ENCODE measurements around the gene IFNL1. TPM values are rescaled to one million over a fixed set of nuclear protein-coding genes. Genes with fewer than 3 reads are reported as not detected.

Gene IFNL1
- total RNA-seq, 4 donors from 2014 or later = not detected

GRCh38 chr19:39319098-39319891, 23.1 kb downstream of the IFNL1 start:
- DNase-seq = no peak
- no peaks in the 10 kb centered on the region for H3K9me3 ChIP-seq
- no peak for TF ChIP-seq POLR2A (IDR thresholded peaks at IDR 0.05)
- TF ChIP-seq, protein P1, sequence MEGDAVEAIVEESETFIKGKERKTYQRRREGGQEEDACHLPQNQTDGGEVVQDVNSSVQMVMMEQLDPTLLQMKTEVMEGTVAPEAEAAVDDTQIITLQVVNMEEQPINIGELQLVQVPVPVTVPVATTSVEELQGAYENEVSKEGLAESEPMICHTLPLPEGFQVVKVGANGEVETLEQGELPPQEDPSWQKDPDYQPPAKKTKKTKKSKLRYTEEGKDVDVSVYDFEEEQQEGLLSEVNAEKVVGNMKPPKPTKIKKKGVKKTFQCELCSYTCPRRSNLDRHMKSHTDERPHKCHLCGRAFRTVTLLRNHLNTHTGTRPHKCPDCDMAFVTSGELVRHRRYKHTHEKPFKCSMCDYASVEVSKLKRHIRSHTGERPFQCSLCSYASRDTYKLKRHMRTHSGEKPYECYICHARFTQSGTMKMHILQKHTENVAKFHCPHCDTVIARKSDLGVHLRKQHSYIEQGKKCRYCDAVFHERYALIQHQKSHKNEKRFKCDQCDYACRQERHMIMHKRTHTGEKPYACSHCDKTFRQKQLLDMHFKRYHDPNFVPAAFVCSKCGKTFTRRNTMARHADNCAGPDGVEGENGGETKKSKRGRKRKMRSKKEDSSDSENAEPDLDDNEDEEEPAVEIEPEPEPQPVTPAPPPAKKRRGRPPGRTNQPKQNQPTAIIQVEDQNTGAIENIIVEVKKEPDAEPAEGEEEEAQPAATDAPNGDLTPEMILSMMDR (IDR thresholded peaks at IDR 0.05) = no peak
- no peaks in the 10 kb centered on the region for H3K36me3 ChIP-seq
- no peaks in the 10 kb centered on the region for H3K4me1 ChIP-seq
- H3K27ac ChIP-seq = no peak overlapping the region
- intact Hi-C loops (cut with DNase I; ENCODE audit: low total_unique reads) = no loop called here
- no peaks in the 10 kb centered on the region for H3K27me3 ChIP-seq
- H3K4me3 ChIP-seq = no peak overlapping the region

GRCh38 chr19:39319892-39320248, 23.7 kb downstream of the IFNL1 start:
- Histone ChIP-seq H3K9me3 (no peaks in the 10 kb centered on the region), H3K4me1 (no peaks in the 10 kb centered on the region), H3K4me3 (peak overlapping the region; percentile 33 to 55), H3K27me3 (no peaks in the 10 kb centered on the region), H3K27ac (no peak overlapping the region), H3K36me3 (no peaks in the 10 kb centered on the region)
- intact Hi-C loops (cut with DNase I; ENCODE audit: low total_unique reads) = no loop called here
- DNase-seq = no peak
- TF ChIP-seq POLR2A (IDR thresholded peaks at IDR 0.05) = no peak
- TF ChIP-seq, protein P1 (IDR thresholded peaks at IDR 0.05) = no peak

DNA sequence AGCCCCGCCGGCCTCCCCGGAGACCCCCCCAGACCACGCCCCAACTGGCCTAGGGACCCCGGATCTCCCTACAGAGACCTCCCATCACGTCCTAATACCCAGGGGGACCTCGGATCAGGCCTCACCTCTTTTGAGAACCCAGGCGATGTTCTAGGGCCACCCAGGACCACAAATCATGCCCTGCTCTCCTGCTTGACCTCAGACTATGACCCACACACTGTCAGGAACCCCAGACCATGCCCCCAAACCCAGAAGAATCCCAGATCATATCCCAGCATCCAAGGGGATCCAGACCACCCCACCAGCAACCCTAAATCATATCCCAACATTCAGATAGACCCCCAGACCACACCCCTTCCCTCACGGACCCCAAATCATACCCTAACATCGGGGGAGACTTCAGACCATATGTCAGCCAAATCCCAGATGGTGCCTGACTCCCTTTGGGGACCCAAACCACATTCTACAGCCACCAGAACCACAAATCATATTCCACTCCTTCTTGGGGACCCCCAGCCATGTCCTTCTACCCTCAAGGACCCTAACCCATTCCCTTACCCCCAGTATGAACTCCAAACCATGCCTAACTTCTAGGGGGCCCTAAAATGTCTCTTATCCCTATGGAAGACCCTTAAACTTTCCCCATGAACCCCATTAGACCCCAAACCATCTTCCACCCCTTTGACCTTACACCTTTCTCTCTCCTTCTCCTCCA, 25.1 kb downstream of the IFNL1 start:
- Histone ChIP-seq H3K36me3 (no peaks in the 10 kb centered on the region), H3K4me3 (peak overlapping the region; percentile 33 to 36), H3K27me3 (no peaks in the 10 kb centered on the region), H3K4me1 (no peaks in the 10 kb centered on the region), H3K27ac (peak overlapping the region; percentile 9 to 54), H3K9me3 (no peaks in the 10 kb centered on the region)
- no peak for DNase-seq
- intact Hi-C loops (cut with DNase I; ENCODE audit: low total_unique reads) = no loop called here
- TF ChIP-seq POLR2A (IDR thresholded peaks at IDR 0.05) = no peak
- TF ChIP-seq, protein P1 (IDR thresholded peaks at IDR 0.05) = no peak

DNA sequence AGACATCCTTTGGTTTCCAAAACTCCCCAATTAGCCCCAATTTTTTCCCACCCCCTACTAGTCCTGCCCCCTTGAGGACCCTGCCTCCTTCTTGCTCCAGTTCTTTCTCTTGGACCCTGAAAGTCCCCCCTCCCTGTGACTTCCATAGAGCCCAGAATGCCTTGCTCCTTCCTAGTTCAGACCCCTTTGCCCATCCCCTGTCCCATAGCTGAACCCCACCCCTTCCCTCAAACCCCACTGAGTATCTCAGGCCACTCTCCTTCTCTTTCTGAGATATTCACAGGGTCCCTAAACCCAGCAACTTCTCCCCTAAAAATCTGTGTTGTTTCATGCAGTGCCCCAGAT, 25.6 kb downstream of the IFNL1 start:
- intact Hi-C loops (cut with DNase I; ENCODE audit: low total_unique reads) = no loop called here
- H3K27ac ChIP-seq = no peak overlapping the region
- DNase-seq = no peak
- no peaks in the 10 kb centered on the region for H3K36me3 ChIP-seq
- H3K4me3 ChIP-seq = no peak overlapping the region
- H3K27me3 ChIP-seq = no peaks in the 10 kb centered on the region
- no peaks in the 10 kb centered on the region for H3K9me3 ChIP-seq
- no peaks in the 10 kb centered on the region for H3K4me1 ChIP-seq
- TF ChIP-seq POLR2A (IDR thresholded peaks at IDR 0.05) = no peak
- TF ChIP-seq, protein P1 (IDR thresholded peaks at IDR 0.05) = no peak

DNA sequence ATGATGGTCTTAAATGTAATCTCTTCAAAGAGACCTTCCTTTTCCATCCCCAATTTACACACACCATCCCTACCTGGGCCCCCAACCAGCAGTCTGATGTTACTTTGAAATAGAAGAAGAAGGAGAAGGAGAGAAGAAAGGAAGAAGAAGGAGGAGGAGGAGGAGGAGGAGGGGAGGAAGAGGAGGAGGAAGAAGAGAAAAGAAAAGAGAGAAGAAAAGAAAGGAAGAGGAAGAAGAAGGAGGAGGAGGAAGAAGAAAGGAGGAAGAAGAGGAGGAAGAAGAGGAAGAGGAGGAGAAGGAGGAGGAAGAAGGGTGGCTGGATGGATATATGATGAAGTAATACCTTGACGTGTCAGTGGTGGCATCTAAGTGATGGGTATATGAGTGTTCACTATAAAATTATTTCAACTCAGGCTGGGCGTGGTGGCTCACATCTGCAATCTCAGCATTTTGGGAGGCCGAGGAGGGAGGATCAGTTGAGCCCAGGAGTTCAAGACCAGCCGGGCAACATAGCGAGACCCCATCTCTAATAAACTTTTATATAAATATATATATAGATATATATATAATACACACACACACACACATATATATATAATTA, 28.1 kb downstream of the IFNL1 start:
- no peak for TF ChIP-seq POLR2A (IDR thresholded peaks at IDR 0.05)
- TF ChIP-seq, protein P1 (IDR thresholded peaks at IDR 0.05) = no peak
- H3K4me3 ChIP-seq = no peak overlapping the region
- H3K27me3 ChIP-seq = no peaks in the 10 kb centered on the region
- H3K9me3 ChIP-seq = no peaks in the 10 kb centered on the region
- H3K4me1 ChIP-seq = no peaks in the 10 kb centered on the region
- intact Hi-C loops (cut with DNase I; ENCODE audit: low total_unique reads) = no loop called here
- H3K27ac ChIP-seq = no peak overlapping the region
- DNase-seq = no peak
- H3K36me3 ChIP-seq = no peaks in the 10 kb centered on the region

Measured in uterus (tissue), 4 donors.